Sigmoid colon (tissue), 7 donors: ENCODE results near the gene ICA1L. TPM values are rescaled to one million over a fixed set of nuclear protein-coding genes. Genes with fewer than 3 reads are reported as not detected.

Source experiments
- DNase-seq: peaks from one replicate; pipeline ENCODE4 v3.0.0-alpha.2; 2019
- H3K27ac ChIP-seq, 4 donors: fragments of 200-600 bp; sonication (generic); one replicate each; pipeline ENCODE4 v1.5.1; 2016 to 2019; ENCODE audit warnings: mild to moderate bottlenecking in 1 of 4
- H3K27me3 ChIP-seq, 3 donors: fragments of 200-600 bp; sonication (generic); one replicate each; pipeline ENCODE4 v1.5.1; 2019; ENCODE audit warnings: mild to moderate bottlenecking in 1 of 3
- H3K36me3 ChIP-seq, 4 donors: fragments of 200-600 bp; sonication (generic); one replicate each; pipeline ENCODE4 v1.5.1; 2016 to 2019
- H3K4me1 ChIP-seq, 4 donors: fragments of 200-600 bp; sonication (generic); one replicate each; pipeline ENCODE4 v1.5.1; 2017 to 2019
- H3K4me3 ChIP-seq, 4 donors: fragments of 200-600 bp; sonication (generic); one replicate each; pipeline ENCODE4 v1.5.1; 2017 to 2019; ENCODE audit warnings: mild to moderate bottlenecking in 2 of 4, moderate library complexity in 1 of 4
- H3K9me3 ChIP-seq, 4 donors: fragments of 200-600 bp in 3 of 4; sonication (generic) in 3 of 4; one replicate each; pipeline versions ENCODE4 v1.5.1 to v1.6.1; 2013 to 2019
- EP300 ChIP-seq, 4 donors: sonication (generic); formaldehyde crosslinking; IDR thresholded peaks; one replicate each; pipeline ENCODE4 v1.6.1; 2017; ENCODE audit warnings: antibody characterized with exemption in 4 of 4
- POLR2A ChIP-seq, 2 donors: fragments of 450-650 bp; IDR thresholded peaks; one replicate each; pipeline ENCODE4 v1.6.1; 2016; ENCODE audit warnings: antibody characterized with exemption in 2 of 2, mild to moderate bottlenecking in 2 of 2, moderate library complexity in 2 of 2
- POLR2AphosphoS5 ChIP-seq, 4 donors: sonication (generic); formaldehyde crosslinking; IDR thresholded peaks; one replicate each; pipeline ENCODE4 v1.6.1; 2017; ENCODE audit warnings: antibody characterized with exemption in 4 of 4
- WGBS, 2 donors: extraction: QIAGEN DNeasy Blood & Tissue Kit; methylation state at CpG; one replicate each; pipeline ENCODE4 v1.1.7; 2013; 5-methylcytosine and 5-hydroxymethylcytosine counted together
- intact Hi-C: fragments of 100-400 bp; cut with DNase I; formaldehyde crosslinking; loops from one replicate; pipeline ENCODE4 v1.15.1; 2023
- polyA plus RNA-seq, 3 donors: library from polyadenylated mRNA; stranded (reverse); fragments of 200-250 nt; gene quantifications; one replicate each; pipeline ENCODE4 v1.2.3, GENCODE V29; 2013
- total RNA-seq, 4 donors: library from RNA; depleted of rRNA; stranded (reverse); fragments of >200 nt; gene quantifications; one replicate each; pipeline ENCODE4 v1.1.0, GENCODE V29; 2016
- TF ChIP-seq, protein P1 (sequence below), 4 experiments: fragments of 450-650 bp in 3 of 4; fragments of 200-600 bp in 1 of 4; IDR thresholded peaks; one replicate each; pipeline ENCODE4 v1.5.1; 2016 to 2019; ENCODE audit warnings: antibody characterized with exemption in 4 of 4, mild to moderate bottlenecking in 3 of 4, moderate library complexity in 2 of 4
- donor health status: healthy with polysubstance abuse.
- donor health status: Bipolar disorder and iron deficiency.
- donor health status: healthy.

ICA1L gene
- total and polyA plus RNA-seq, 7 donors, result 0.46 to 28.8 (median 15.7) TPM

DNA sequence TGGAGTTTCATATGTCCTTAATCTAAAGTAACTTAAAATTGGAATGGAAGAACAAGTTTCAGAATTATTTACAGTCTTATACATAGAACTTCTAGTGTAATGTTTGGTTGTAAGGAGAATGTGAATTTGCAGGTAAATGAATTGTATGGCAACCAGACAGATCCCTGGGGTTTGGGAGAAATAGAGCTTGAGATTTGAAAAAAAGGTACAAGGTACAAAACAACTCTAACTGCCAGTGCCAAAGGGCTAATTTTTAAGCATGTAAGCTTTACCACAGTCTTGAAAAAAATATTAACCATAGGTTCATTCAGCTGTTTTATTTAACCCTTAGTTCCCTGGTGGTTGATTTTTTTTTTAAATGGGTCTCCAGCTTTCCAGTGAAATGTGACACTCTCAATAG lies 103.3 kb downstream of the ICA1L start:
- TF ChIP-seq, protein P1, sequence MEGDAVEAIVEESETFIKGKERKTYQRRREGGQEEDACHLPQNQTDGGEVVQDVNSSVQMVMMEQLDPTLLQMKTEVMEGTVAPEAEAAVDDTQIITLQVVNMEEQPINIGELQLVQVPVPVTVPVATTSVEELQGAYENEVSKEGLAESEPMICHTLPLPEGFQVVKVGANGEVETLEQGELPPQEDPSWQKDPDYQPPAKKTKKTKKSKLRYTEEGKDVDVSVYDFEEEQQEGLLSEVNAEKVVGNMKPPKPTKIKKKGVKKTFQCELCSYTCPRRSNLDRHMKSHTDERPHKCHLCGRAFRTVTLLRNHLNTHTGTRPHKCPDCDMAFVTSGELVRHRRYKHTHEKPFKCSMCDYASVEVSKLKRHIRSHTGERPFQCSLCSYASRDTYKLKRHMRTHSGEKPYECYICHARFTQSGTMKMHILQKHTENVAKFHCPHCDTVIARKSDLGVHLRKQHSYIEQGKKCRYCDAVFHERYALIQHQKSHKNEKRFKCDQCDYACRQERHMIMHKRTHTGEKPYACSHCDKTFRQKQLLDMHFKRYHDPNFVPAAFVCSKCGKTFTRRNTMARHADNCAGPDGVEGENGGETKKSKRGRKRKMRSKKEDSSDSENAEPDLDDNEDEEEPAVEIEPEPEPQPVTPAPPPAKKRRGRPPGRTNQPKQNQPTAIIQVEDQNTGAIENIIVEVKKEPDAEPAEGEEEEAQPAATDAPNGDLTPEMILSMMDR (IDR thresholded peaks at IDR 0.05), result no peak
- no peak for TF ChIP-seq POLR2A (IDR thresholded peaks at IDR 0.05)
- no peak for TF ChIP-seq POLR2AphosphoS5 (IDR thresholded peaks at IDR 0.05)
- TF ChIP-seq EP300 (IDR thresholded peaks at IDR 0.05), result no peak
- H3K4me3 ChIP-seq, result no peak overlapping the region

DNA sequence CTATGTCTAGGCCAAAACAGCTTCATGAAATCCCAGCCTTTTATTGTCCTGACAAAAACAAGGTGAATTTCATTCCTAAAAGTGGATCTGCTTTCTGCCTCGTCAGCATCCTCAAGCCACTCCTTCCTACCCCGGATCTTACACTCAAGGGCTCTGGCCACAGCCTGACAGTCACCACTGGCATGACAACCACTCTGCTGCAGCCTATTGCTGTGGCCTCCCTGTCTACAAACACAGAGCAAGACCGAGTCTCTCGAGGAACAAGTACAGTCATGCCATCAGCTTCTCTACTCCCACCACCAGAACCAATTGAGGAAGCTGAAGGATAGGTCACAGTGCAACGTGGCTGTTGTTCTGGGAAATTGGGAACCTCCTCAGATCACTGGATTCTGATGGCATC lies 106.1 kb downstream of the ICA1L start:
- no peaks in the 10 kb centered on the region for H3K27me3 ChIP-seq
- no peak for DNase-seq
- intact Hi-C loops, result no loop called here
- H3K4me1 ChIP-seq, result peaks cover 0 to 26% (median 3%) of the 10 kb centered on the region in 4 donors
- 77 to 88% methylated on average over 5 of the region's 5 CpGs for WGBS, 2 donors
- H3K9me3 ChIP-seq, result no peaks in the 10 kb centered on the region
- TF ChIP-seq EP300 (IDR thresholded peaks at IDR 0.05), result no peak
- TF ChIP-seq, protein P1 (IDR thresholded peaks at IDR 0.05), result no peak
- no peak for TF ChIP-seq POLR2AphosphoS5 (IDR thresholded peaks at IDR 0.05)
- TF ChIP-seq POLR2A (IDR thresholded peaks at IDR 0.05), result no peak
- H3K27ac ChIP-seq, result no peak overlapping the region
- no peaks in the 10 kb centered on the region for H3K36me3 ChIP-seq
- H3K4me3 ChIP-seq, result no peak overlapping the region

More for the DNA sequence above, 103.3 kb downstream of the ICA1L start:
- no peak for DNase-seq
- no peaks in the 10 kb centered on the region for H3K27me3 ChIP-seq
- intact Hi-C loops, result no loop called here
- H3K27ac ChIP-seq, result no peak overlapping the region
- H3K9me3 ChIP-seq, result no peaks in the 10 kb centered on the region
- H3K4me1 ChIP-seq, result peaks cover 0 to 26% (median 3%) of the 10 kb centered on the region in 4 donors
- H3K36me3 ChIP-seq, result no peaks in the 10 kb centered on the region

DNA sequence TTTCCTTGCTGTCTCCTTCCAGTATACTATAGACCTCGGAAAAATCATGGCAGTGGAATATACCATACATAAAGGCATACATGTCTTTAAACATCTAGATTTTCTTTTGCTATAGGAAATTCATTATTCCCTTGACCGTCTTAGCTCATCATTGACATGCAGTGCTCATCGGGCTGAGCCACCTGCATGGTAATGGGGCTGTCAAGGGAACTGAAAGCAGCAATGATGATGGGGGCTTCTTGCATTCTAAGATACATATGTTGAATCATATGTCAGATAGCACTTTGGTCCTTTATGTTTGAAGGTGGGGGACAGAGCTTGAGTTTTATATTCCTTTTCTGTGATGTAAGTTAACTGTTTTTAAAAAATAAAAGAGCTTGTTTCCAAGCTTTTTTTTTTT lies 106.6 kb downstream of the ICA1L start:
- H3K9me3 ChIP-seq, result no peaks in the 10 kb centered on the region
- peaks cover 0 to 1% (median 0%) of the 10 kb centered on the region in 4 donors for H3K36me3 ChIP-seq
- DNase-seq, result no peak
- 84 to 94% methylated on average over 3 of the region's 3 CpGs for WGBS, 2 donors
- H3K4me3 ChIP-seq, result no peak overlapping the region
- no peak overlapping the region for H3K27ac ChIP-seq
- H3K4me1 ChIP-seq, result peaks cover 0 to 26% (median 3%) of the 10 kb centered on the region in 4 donors
- intact Hi-C loops, result no loop called here
- TF ChIP-seq POLR2AphosphoS5 (IDR thresholded peaks at IDR 0.05) (no peak), POLR2A (IDR thresholded peaks at IDR 0.05) (no peak), EP300 (IDR thresholded peaks at IDR 0.05) (no peak)
- TF ChIP-seq, protein P1 (IDR thresholded peaks at IDR 0.05), result no peak
- no peaks in the 10 kb centered on the region for H3K27me3 ChIP-seq

DNA sequence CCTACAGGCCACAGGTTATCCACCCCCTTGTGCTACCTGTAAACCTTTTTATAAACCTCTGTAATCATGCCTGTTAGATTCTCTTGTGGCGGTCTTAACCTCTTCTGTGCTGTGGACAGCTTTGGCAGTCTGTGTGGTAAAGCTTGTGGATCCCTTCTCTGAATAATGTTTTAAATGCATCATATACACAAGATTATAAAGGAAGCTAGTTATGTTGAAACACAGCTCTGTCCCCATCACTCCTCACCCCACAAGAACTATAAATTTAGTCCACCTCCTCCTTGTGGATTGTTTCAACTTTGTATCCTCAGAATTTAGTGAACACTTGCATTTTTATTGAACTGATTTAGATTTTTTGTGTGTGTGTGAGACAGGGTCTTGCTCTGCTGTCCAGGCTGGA lies 107.7 kb downstream of the ICA1L start:
- intact Hi-C loops, result no loop called here
- Histone ChIP-seq H3K36me3 (peaks cover 0 to 7% (median 2%) of the 10 kb centered on the region in 4 donors), H3K4me1 (peaks cover 0 to 20% (median 3%) of the 10 kb centered on the region in 4 donors), H3K4me3 (no peak overlapping the region), H3K9me3 (no peaks in the 10 kb centered on the region), H3K27ac (no peak overlapping the region), H3K27me3 (no peaks in the 10 kb centered on the region)
- WGBS, 2 donors, result 91 to 100% methylated on average over 1 of the region's 1 CpG
- TF ChIP-seq, protein P1 (IDR thresholded peaks at IDR 0.05), result no peak
- TF ChIP-seq POLR2AphosphoS5 (IDR thresholded peaks at IDR 0.05), result no peak
- no peak for TF ChIP-seq EP300 (IDR thresholded peaks at IDR 0.05)
- TF ChIP-seq POLR2A (IDR thresholded peaks at IDR 0.05), result no peak
- no peak for DNase-seq

DNA sequence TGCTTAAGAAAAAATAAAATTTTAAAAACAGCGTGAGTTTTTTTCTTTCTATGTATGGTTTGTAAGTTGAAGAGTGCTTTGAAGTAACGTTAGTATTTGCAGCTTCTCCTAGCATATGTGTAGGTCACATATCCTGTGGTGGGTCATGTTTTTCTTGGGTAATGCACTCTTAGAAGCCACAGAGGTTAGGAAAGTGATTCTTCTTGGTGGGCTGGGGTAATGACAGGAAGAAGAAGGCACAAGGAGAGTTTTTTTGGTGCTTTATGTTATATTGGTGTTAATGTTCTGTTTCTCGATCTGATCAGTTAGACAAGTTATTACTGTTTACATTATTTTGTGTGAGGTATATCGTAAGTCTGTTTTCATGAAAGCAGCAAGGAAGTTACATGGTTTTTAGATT lies 109.0 kb downstream of the ICA1L start:
- H3K27ac ChIP-seq, result no peak overlapping the region
- H3K4me3 ChIP-seq, result no peak overlapping the region
- peaks cover 0 to 31% (median 12%) of the 10 kb centered on the region in 4 donors for H3K4me1 ChIP-seq
- intact Hi-C loops, result no loop called here
- DNase-seq, result no peak
- WGBS, 2 donors, result 51 to 65% methylated on average over 4 of the region's 4 CpGs
- peaks cover 0 to 7% (median 2%) of the 10 kb centered on the region in 4 donors for H3K36me3 ChIP-seq
- no peaks in the 10 kb centered on the region for H3K9me3 ChIP-seq
- TF ChIP-seq POLR2A (IDR thresholded peaks at IDR 0.05), result no peak
- no peak for TF ChIP-seq EP300 (IDR thresholded peaks at IDR 0.05)
- TF ChIP-seq, protein P1 (IDR thresholded peaks at IDR 0.05), result no peak
- no peaks in the 10 kb centered on the region for H3K27me3 ChIP-seq
